ENCODE data around the gene BIN1. TPM values are rescaled to one million over a fixed set of nuclear protein-coding genes. Genes with fewer than 3 reads are reported as not detected.

BIN1 gene
- total RNA-seq, 1 donor from 2014 or later, result 50.2 TPM

- Mint-ChIP-seq H3K4me3 (ENCODE audit: unreplicated experiment) (peak overlapping the region; percentile 80), H3K36me3 (ENCODE audit: low read depth, unreplicated experiment) (peaks cover 10% of the 10 kb centered on the region), H3K4me1 (ENCODE audit: low read depth, unreplicated experiment) (peaks cover 19% of the 10 kb centered on the region), H3K27me3 (ENCODE audit: low read depth, unreplicated experiment) (no peaks in the 10 kb centered on the region), H3K27ac (ENCODE audit: unreplicated experiment) (no peak overlapping the region), H3K9me3 (ENCODE audit: unreplicated experiment) (no peaks in the 10 kb centered on the region)
- Histone ChIP-seq H3K4me1 (ENCODE audit: insufficient read depth, low read length) (peaks cover 23% of the 10 kb centered on the region), H3K27me3 (ENCODE audit: insufficient read depth, low read length) (no peaks in the 10 kb centered on the region), H3K27ac (ENCODE audit: low read depth, low read length) (peak overlapping the region; percentile 64), H4K20me1 (ENCODE audit: insufficient read depth, low read length) (peaks cover 39% of the 10 kb centered on the region), H3K36me3 (ENCODE audit: insufficient read depth, low read length) (no peaks in the 10 kb centered on the region), H3K79me2 (ENCODE audit: insufficient read depth, low read length) (peaks cover 53% of the 10 kb centered on the region), H3K9ac (ENCODE audit: low read length) (peak overlapping the region; percentile 86), H2AFZ (ENCODE audit: low read depth, low read length) (peak overlapping the region; percentile 92), H3K4me3 (ENCODE audit: insufficient read depth, low read depth, low read length) (peak overlapping the region; percentile 84), H3K9me3 (ENCODE audit: insufficient read depth, low read depth, low read length) (no peaks in the 10 kb centered on the region), H3K4me2 (ENCODE audit: low read length) (peak overlapping the region; percentile 96)
- FAIRE-seq (no peak), DNase-seq (ENCODE audit: low read depth) (peak; percentile 10)
- TF ChIP-seq EZH2 (IDR thresholded peaks at IDR 0.05; ENCODE audit: insufficient read depth, low read length), result no peak
- no peak for TF ChIP-seq CTCF (IDR thresholded peaks at IDR 0.05; ENCODE audit: insufficient read depth, low read depth, low read length)
Measured at GRCh38 chr2:127106457-127106990, 430 bp downstream of the BIN1 start.

GRCh38 chr2:127105656-127106456 is 1.1 kb downstream of the BIN1 start:
- peak overlapping the region; percentile 92 for H2AFZ ChIP-seq (ENCODE audit: low read depth, low read length)

More at GRCh38 chr2:127105656-127106456, 1.1 kb downstream of the BIN1 start:
- Mint-ChIP-seq H3K36me3 (ENCODE audit: low read depth, unreplicated experiment) (peaks cover 10% of the 10 kb centered on the region), H3K9me3 (ENCODE audit: unreplicated experiment) (no peaks in the 10 kb centered on the region), H3K27me3 (ENCODE audit: low read depth, unreplicated experiment) (no peaks in the 10 kb centered on the region), H3K4me3 (ENCODE audit: unreplicated experiment) (peak overlapping the region; percentile 80), H3K27ac (ENCODE audit: unreplicated experiment) (no peak overlapping the region), H3K4me1 (ENCODE audit: low read depth, unreplicated experiment) (peaks cover 26% of the 10 kb centered on the region)
- no peaks in the 10 kb centered on the region for H3K27me3 ChIP-seq (ENCODE audit: insufficient read depth, low read length)
- peak overlapping the region; percentile 64 for H3K27ac ChIP-seq (ENCODE audit: low read depth, low read length)
- H3K4me3 ChIP-seq (ENCODE audit: insufficient read depth, low read depth, low read length), result peak overlapping the region; percentile 84
- peak; percentile 41 for DNase-seq (ENCODE audit: low read depth)
- peak overlapping the region; percentile 96 for H3K4me2 ChIP-seq (ENCODE audit: low read length)
- no peaks in the 10 kb centered on the region for H3K9me3 ChIP-seq (ENCODE audit: insufficient read depth, low read depth, low read length)
- TF ChIP-seq EZH2 (IDR thresholded peaks at IDR 0.05; ENCODE audit: insufficient read depth, low read length) (no peak), CTCF (IDR thresholded peaks at IDR 0.05; ENCODE audit: insufficient read depth, low read depth, low read length) (no peak)
- peak overlapping the region; percentile 86 for H3K9ac ChIP-seq (ENCODE audit: low read length)
- no peaks in the 10 kb centered on the region for H3K36me3 ChIP-seq (ENCODE audit: insufficient read depth, low read length)
- no peak for FAIRE-seq
- peaks cover 27% of the 10 kb centered on the region for H3K4me1 ChIP-seq (ENCODE audit: insufficient read depth, low read length)
- peaks cover 59% of the 10 kb centered on the region for H3K79me2 ChIP-seq (ENCODE audit: insufficient read depth, low read length)
- peaks cover 46% of the 10 kb centered on the region for H4K20me1 ChIP-seq (ENCODE audit: insufficient read depth, low read length)

Measured in astrocyte (in vitro differentiated cells and primary cell).